GM12878 (cell line): ENCODE data around the gene RNF220. TPM values are rescaled to one million over a fixed set of nuclear protein-coding genes. Genes with fewer than 3 reads are reported as not detected.
A peak's percentile ranks its signal among the peaks of the same experiment; 100 is the strongest.

Experiments used
- ATAC-seq: fragments of 200-7000 bp; cut with Tn5 transposase; 3 replicates; pipeline ENCODE4 v1.9.1; 2020; ENCODE audit warnings: mild to moderate bottlenecking, moderate library complexity
- BruUV-seq: library from RNA; stranded (reverse); fragments of 400-500 nt; replicated peaks from 2 replicates; lab custom pipeline; 2021; lab: Mats Ljungman, UMichigan
- CTCF ChIA-PET: fragments of 300-600 bp; sonication (Branson Sonifier 250); formaldehyde crosslinking; extraction: SDS; loops from one replicate; lab custom pipeline; 2021; ENCODE audit warnings: inconsistent platforms; lab: Yijun Ruan, JAX
- POLR2A ChIA-PET: fragments of 350-600 bp; formaldehyde crosslinking; extraction: SDS; loops from one replicate; lab custom pipeline; 2021; ENCODE audit warnings: inconsistent platforms; lab: Charles Lee
- RAD21 ChIA-PET: fragments of 300-600 bp; sonication (Branson Sonifier 250); formaldehyde crosslinking; loops from one replicate; lab custom pipeline; 2023; ENCODE audit warnings: antibody characterized with exemption; ENCODE audit not compliant: unreplicated experiment; lab: Charles Lee
- SMC1A ChIA-PET: fragments of 300-600 bp; sonication (Branson Sonifier 250); formaldehyde crosslinking; loops from one replicate; lab custom pipeline; 2023; ENCODE audit not compliant: unreplicated experiment, uncharacterized antibody; lab: Charles Lee
- DNase-seq: peaks from one replicate; pipeline ENCODE4 v3.0.0-alpha.2; 2011; ENCODE audit warnings: low read depth, low spot score
- FAIRE-seq: peaks from 3 replicates; lab custom pipeline; 2011; peaks lifted over from hg19 to GRCh38; lab: Jason Lieb, UNC
- H2AFZ ChIP-seq: 2 replicates; pipeline ENCODE4 v1.6.0; 2011; ENCODE audit warnings: low read depth, low read length, control low read depth; ENCODE audit not compliant: control insufficient read depth
- H3K27ac ChIP-seq: 2 replicates; pipeline ENCODE4 v1.5.1; 2011; ENCODE audit warnings: control low read depth; ENCODE audit not compliant: control insufficient read depth, insufficient read depth
- H3K27me3 ChIP-seq, 2 experiments: replicated peaks in 1 of 2; 2 replicates each; pipeline versions ENCODE4 v1.6.0 to v1.6.1; 2011; ENCODE audit warnings: low read length in 1 of 2; ENCODE audit not compliant: control insufficient read depth in 2 of 2, insufficient read depth in 2 of 2
- H3K36me3 ChIP-seq, 2 experiments: 2 replicates each; pipeline ENCODE4 v1.5.1; 2011; ENCODE audit warnings: low read length in 1 of 2; ENCODE audit not compliant: control insufficient read depth in 2 of 2, insufficient read depth in 2 of 2
- H3K4me1 ChIP-seq: 2 replicates; pipeline ENCODE4 v1.6.1; 2011; ENCODE audit warnings: mild to moderate bottlenecking, low read length, moderate library complexity, mixed read lengths; ENCODE audit not compliant: control insufficient read depth, insufficient read depth
- H3K4me2 ChIP-seq: 2 replicates; pipeline ENCODE4 v1.6.0; 2011; ENCODE audit warnings: control low read depth; ENCODE audit not compliant: control insufficient read depth, insufficient read depth
- H3K4me3 ChIP-seq: fragments of 200-600 bp; sonication (generic); 2 replicates; pipeline ENCODE4 v1.5.1; 2016
- H3K79me2 ChIP-seq: 2 replicates; pipeline ENCODE4 v1.6.0; 2011; ENCODE audit warnings: low read length; ENCODE audit not compliant: control insufficient read depth, insufficient read depth
- H3K9ac ChIP-seq: 2 replicates; pipeline ENCODE4 v1.8.0; 2011; ENCODE audit warnings: low read length, control low read depth, mixed read lengths; ENCODE audit not compliant: control insufficient read depth, insufficient read depth
- H3K9me3 ChIP-seq: replicated peaks from 3 replicates; pipeline ENCODE4 v1.5.1; 2011; ENCODE audit warnings: mild to moderate bottlenecking, low read length; ENCODE audit not compliant: control insufficient read depth, insufficient read depth
- H4K20me1 ChIP-seq: 2 replicates; pipeline ENCODE4 v1.6.0; 2011; ENCODE audit not compliant: control insufficient read depth, insufficient read depth
- BCL11A ChIP-seq: IDR thresholded peaks from 2 replicates; pipeline ENCODE4 v1.6.1; 2011; ENCODE audit warnings: low read depth, low read length
- CHD2 ChIP-seq: IDR thresholded peaks from 2 replicates; pipeline ENCODE4 v1.6.1; 2011; ENCODE audit warnings: low read depth, low read length, improper control_type of control experiment, borderline replicate concordance
- CTCF ChIP-seq, 3 experiments: IDR thresholded peaks in 2 of 3; conservative IDR thresholded peaks in 1 of 3; 2 replicates each; pipeline ENCODE4 v1.5.1; 2011; ENCODE audit warnings: low read depth in 3 of 3, low read length in 3 of 3, mild to moderate bottlenecking in 3 of 3, control low read depth in 2 of 3, moderate library complexity in 2 of 3, inconsistent platforms in 1 of 3, mixed read lengths in 1 of 3; ENCODE audit not compliant: control insufficient read depth in 2 of 3, insufficient read depth in 1 of 3; ENCODE audit errors: extremely low read depth in 1 of 3
- RBBP5 ChIP-seq: fragments of 200-600 bp; sonication (generic); conservative IDR thresholded peaks from 2 replicates; pipeline ENCODE4 v1.6.1; 2016
- YBX1 ChIP-seq: fragments of 450-650 bp; IDR thresholded peaks from 2 replicates; pipeline ENCODE4 v1.6.1; 2016; ENCODE audit warnings: antibody characterized with exemption
- WGBS: methylation state at CpG from one replicate; pipeline ENCODE4 v1.1.6; 2016; ENCODE audit warnings: low lambda C conversion rate; ENCODE audit not compliant: insufficient replicate concordance, insufficient coverage; ENCODE audit errors: missing lambda C conversion rate; 5-methylcytosine and 5-hydroxymethylcytosine counted together
- in situ Hi-C: fragments of 300-500 bp; cut with MboI; formaldehyde crosslinking; loops from 9 replicates; pipeline ENCODE4 v1.14.3; 2018; ENCODE audit warnings: mixed read lengths
- intact Hi-C: fragments of 100-400 bp; cut with micrococcal nuclease; formaldehyde crosslinking; loops from one replicate; pipeline ENCODE4 v1.14.2; 2022; ENCODE audit not compliant: unreplicated experiment
- polyA plus RNA-seq, 11 experiments: library from polyadenylated mRNA; depleted of rRNA in 4 of 11; unstranded in 6 of 11; stranded (reverse) in 5 of 11; fragments of >200 nt; fragmentation: Nextera tagmentation in 4 of 11; fragmentation: Illumina TruSeq in 1 of 11; extraction: Ambion mirVana in 4 of 11; extraction: Trizol in 1 of 11; gene quantifications; 1 replicate in 1 of 11; 2 replicates in 10 of 11; pipeline versions ENCODE4 v1.2.1 to v1.2.3, GENCODE V29; 2011 to 2016; ENCODE audit warnings: inconsistent platforms in 2 of 11, missing spikeins in 2 of 11, low read depth in 1 of 11
- total RNA-seq, 4 experiments: library from RNA; depleted of rRNA in 3 of 4; stranded (reverse); fragments of >200 nt in 3 of 4; fragmentation: Illumina TruSeq in 1 of 4; extraction: Trizol in 1 of 4; gene quantifications; 2 replicates each; pipeline versions ENCODE4 v1.2.1 to v1.2.3, GENCODE V29; 2013 to 2021

The RNF220 gene
- total and polyA plus RNA-seq, 10 of the 15 experiments (the other 5 are each of a cell fraction or from before 2014, with no cell fraction given), result 4.6 to 84.1 (median 53.7) TPM

DNA sequence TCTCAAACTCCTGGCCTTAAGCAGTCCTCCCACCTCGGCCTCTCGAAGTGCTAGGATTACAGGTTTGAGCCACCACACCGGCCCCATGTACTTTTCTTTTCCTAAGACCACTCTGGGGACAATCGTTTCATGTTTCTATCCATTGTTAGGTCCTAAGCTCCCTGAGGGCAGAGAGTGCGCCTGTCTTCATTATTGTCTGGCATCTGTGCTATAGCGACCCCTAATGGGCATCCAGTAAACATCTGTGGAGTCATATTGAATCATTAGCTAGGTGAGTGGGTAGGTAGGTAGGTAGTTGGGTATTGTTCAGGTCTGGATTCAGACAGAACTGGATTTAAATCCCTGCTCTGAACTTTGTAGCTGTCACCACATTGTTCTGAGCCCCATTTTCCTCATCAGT is 203.1 kb downstream of the RNF220 start:
- Histone ChIP-seq H3K27me3 (peaks cover 0 to 1% of the 10 kb centered on the region in 2 experiments; a peak in 2 of 4 replicates), H3K4me1 (no peaks in the 10 kb centered on the region), H3K79me2 (no peaks in the 10 kb centered on the region), H3K9me3 (no peaks in the 10 kb centered on the region), H3K36me3 (no peaks in the 10 kb centered on the region; a peak in 1 of 4 replicates), H3K4me2 (no peak overlapping the region), H3K9ac (no peak overlapping the region), H4K20me1 (no peaks in the 10 kb centered on the region), H3K4me3 (no peak overlapping the region), H3K27ac (no peak overlapping the region), H2AFZ (no peak overlapping the region)
- SMC1A ChIA-PET, result interaction anchor here (1.0 to 5.3 kb wide), 3 partner anchors 16 to 67 kb away, joined by 3 to 32 read pairs (median 4); no protein-coding TSS in a partner anchor
- no TSS peak for BruUV-seq
- POLR2A ChIA-PET, result no interaction called here
- no peak for DNase-seq
- in situ Hi-C loops, result no loop called here
- intact Hi-C loops, result no loop called here
- RAD21 ChIA-PET, result interaction anchor here (1.3 kb wide), 1 partner anchor 44 kb away, joined by 11 read pairs; no protein-coding TSS in a partner anchor
- FAIRE-seq, result no peak
- 39% methylated on average over 6 of the region's 6 CpGs for WGBS
- 0 out of 3 replicates have a peak, but pooled peaks have one; percentile 30 for ATAC-seq
- CTCF ChIA-PET, result interaction anchor here (0.9 to 3.0 kb wide), 14 partner anchors 10 to 515 kb away, joined by 3 to 55 read pairs (median 4); no protein-coding TSS in a partner anchor
- no peak for TF ChIP-seq BCL11A
- no peak for TF ChIP-seq RBBP5
- no peak for TF ChIP-seq YBX1
- TF ChIP-seq CTCF (IDR thresholded peaks at IDR 0.05 in 2 of 3, conservative IDR thresholded peaks at IDR 0.05 in 1 of 3; ENCODE audit: control insufficient read depth in 2 of 3, extremely low read depth in 1 of 3, insufficient read depth in 1 of 3, low read depth in 3 of 3, low read length in 3 of 3), result peak in 2 of 3 experiments; percentile 13 to 38; a peak in 3 of 6 replicates
- TF ChIP-seq CHD2, result no peak
